Testis (tissue), 3 donors: ENCODE measurements around the gene P2RY12. TPM values are rescaled to one million over a fixed set of nuclear protein-coding genes. Genes with fewer than 3 reads are reported as not detected.

ENCODE experiments used
- DNase-seq: peaks from one replicate; pipeline ENCODE4 v3.0.0-alpha.2; 2019
- H3K27ac ChIP-seq, 2 donors: fragments of 200-600 bp; sonication (generic); one replicate each; pipeline ENCODE4 v1.5.1; 2019
- H3K27me3 ChIP-seq: fragments of 200-600 bp; sonication (generic); one replicate; pipeline ENCODE4 v1.5.1; 2019
- H3K36me3 ChIP-seq: fragments of 200-600 bp; sonication (generic); one replicate; pipeline ENCODE4 v1.5.1; 2017; ENCODE audit warnings: low read depth; ENCODE audit errors: missing control alignments
- H3K4me1 ChIP-seq: fragments of 200-600 bp; sonication (generic); one replicate; pipeline ENCODE4 v1.5.1; 2019
- H3K4me3 ChIP-seq, 2 donors: fragments of 200-600 bp; sonication (generic); one replicate each; pipeline ENCODE4 v1.5.1; 2017 to 2019
- H3K9me3 ChIP-seq: fragments of 200-600 bp; sonication (generic); one replicate; pipeline ENCODE4 v1.5.1; 2017
- CTCF ChIP-seq, 3 experiments: fragments of 450-650 bp in 2 of 3; fragments of 200-600 bp in 1 of 3; sonication (generic) in 1 of 3; IDR thresholded peaks; one replicate each; pipeline ENCODE4 v1.5.1; 2016 to 2019; ENCODE audit warnings: antibody characterized with exemption in 3 of 3, mild to moderate bottlenecking in 2 of 3, moderate library complexity in 1 of 3
- POLR2A ChIP-seq: fragments of 450-650 bp; IDR thresholded peaks from one replicate; pipeline ENCODE4 v1.6.1; 2017; ENCODE audit warnings: antibody characterized with exemption, mild to moderate bottlenecking, moderate library complexity
- WGBS, 2 donors: methylation state at CpG; one replicate each; pipeline ENCODE4 v1.1.5; 2018; 5-methylcytosine and 5-hydroxymethylcytosine counted together
- intact Hi-C: fragments of 100-400 bp; cut with DNase I; formaldehyde crosslinking; loops from one replicate; pipeline ENCODE4 v1.15.1; 2023; ENCODE audit warnings: low total_unique reads
- polyA plus RNA-seq: library from polyadenylated mRNA; stranded (reverse); fragments of 350-450 nt; fragmentation: Illumina TruSeq; extraction: RNeasy Lipid Tissue Mini Kit (QIAGEN cat#74804); gene quantifications from one replicate; pipeline ENCODE4 v1.2.3, GENCODE V29; 2014; ENCODE audit warnings: low read depth, low replicate concordance; ENCODE audit not compliant: insufficient read depth
- total RNA-seq, 2 donors: library from RNA; depleted of rRNA; stranded (reverse); fragments of >200 nt; gene quantifications; one replicate each; pipeline ENCODE4 v1.2.3, GENCODE V29; 2016

P2RY12 gene
- total and polyA plus RNA-seq, 3 donors from 2014 or later = 0.47 TPM; not detected in 2

GRCh38 chr3:151306168-151306810, 78.3 kb downstream of the P2RY12 start:
- Histone ChIP-seq H3K4me3 (no peak overlapping the region), H3K36me3 (no peaks in the 10 kb centered on the region), H3K4me1 (no peaks in the 10 kb centered on the region), H3K27me3 (no peaks in the 10 kb centered on the region), H3K9me3 (no peaks in the 10 kb centered on the region), H3K27ac (no peak overlapping the region)
- TF ChIP-seq CTCF (IDR thresholded peaks at IDR 0.05) (no peak), POLR2A (no peak)
- DNase-seq = no peak
- intact Hi-C loops = no loop called here
- WGBS, 2 donors = 88 to 93% methylated on average over 6 of the region's 6 CpGs

GRCh38 chr3:151305775-151306151, 78.8 kb downstream of the P2RY12 start:
- Histone ChIP-seq H3K4me1 (no peaks in the 10 kb centered on the region), H3K4me3 (no peak overlapping the region), H3K36me3 (no peaks in the 10 kb centered on the region), H3K9me3 (no peaks in the 10 kb centered on the region), H3K27me3 (no peaks in the 10 kb centered on the region), H3K27ac (no peak overlapping the region)
- TF ChIP-seq POLR2A (no peak), CTCF (IDR thresholded peaks at IDR 0.05) (no peak)
- 92 to 95% methylated on average over 4 of the region's 4 CpGs for WGBS, 2 donors
- DNase-seq = no peak
- intact Hi-C loops = no loop called here

GRCh38 chr3:151305060-151305774, 79.3 kb downstream of the P2RY12 start:
- TF ChIP-seq CTCF (IDR thresholded peaks at IDR 0.05) (no peak), POLR2A (no peak)
- intact Hi-C loops = no loop called here
- H3K9me3 ChIP-seq = no peaks in the 10 kb centered on the region
- WGBS, 2 donors = 87 to 88% methylated on average over 7 of the region's 7 CpGs
- H3K36me3 ChIP-seq = no peaks in the 10 kb centered on the region
- H3K27ac ChIP-seq = no peak overlapping the region
- no peaks in the 10 kb centered on the region for H3K27me3 ChIP-seq
- no peak for DNase-seq
- no peak overlapping the region for H3K4me3 ChIP-seq
- H3K4me1 ChIP-seq = no peaks in the 10 kb centered on the region

- Histone ChIP-seq H3K27me3 (no peaks in the 10 kb centered on the region), H3K9me3 (no peaks in the 10 kb centered on the region), H3K36me3 (no peaks in the 10 kb centered on the region), H3K27ac (no peak overlapping the region), H3K4me1 (no peaks in the 10 kb centered on the region), H3K4me3 (no peak overlapping the region)
- intact Hi-C loops = no loop called here
- 67 to 79% methylated on average over 2 of the region's 2 CpGs for WGBS, 2 donors
- no peak for DNase-seq
- TF ChIP-seq CTCF (IDR thresholded peaks at IDR 0.05) = no peak
- no peak for TF ChIP-seq POLR2A
Observed at GRCh38 chr3:151303751-151304150, 80.8 kb downstream of the P2RY12 start.

GRCh38 chr3:151301787-151302186, 82.8 kb downstream of the P2RY12 start:
- no peaks in the 10 kb centered on the region for H3K9me3 ChIP-seq
- H3K27me3 ChIP-seq = no peaks in the 10 kb centered on the region
- H3K36me3 ChIP-seq = no peaks in the 10 kb centered on the region
- no peak overlapping the region for H3K27ac ChIP-seq
- intact Hi-C loops = no loop called here
- DNase-seq = no peak
- no peak overlapping the region for H3K4me3 ChIP-seq
- 89 to 92% methylated on average over 3 of the region's 3 CpGs for WGBS, 2 donors
- no peak for TF ChIP-seq POLR2A
- no peak for TF ChIP-seq CTCF (IDR thresholded peaks at IDR 0.05)
- no peaks in the 10 kb centered on the region for H3K4me1 ChIP-seq
